Esophagus muscularis mucosa (tissue), 4 donors: ENCODE measurements around the gene CPNE6. TPM values are rescaled to one million over a fixed set of nuclear protein-coding genes. Genes with fewer than 3 reads are reported as not detected.
"Not testable (repeated sequence)": the region's sequence is repeated elsewhere in the genome, so short reads cannot be mapped to it uniquely, and the experiment has no call there.

Experiments used
- DNase-seq: peaks from one replicate; pipeline ENCODE4 v3.0.0-alpha.2; 2017; ENCODE audit errors: extremely low spot score
- H3K27ac ChIP-seq, 4 donors: fragments of 200-600 bp; sonication (generic); replicated peaks in 1 of 4; 1 replicate in 3 of 4; 2 replicates in 1 of 4; pipeline ENCODE4 v1.5.1; 2016 to 2019; ENCODE audit warnings: mild to moderate bottlenecking in 1 of 4
- H3K27me3 ChIP-seq, 4 donors: fragments of 200-600 bp; sonication (generic); one replicate each; pipeline versions ENCODE4 v1.5.1 to v1.6.0; 2016 to 2019
- H3K36me3 ChIP-seq, 4 donors: fragments of 200-600 bp; sonication (generic); one replicate each; pipeline ENCODE4 v1.5.1; 2016 to 2019
- H3K4me1 ChIP-seq, 4 donors: fragments of 200-600 bp; sonication (generic); one replicate each; pipeline ENCODE4 v1.5.1; 2016 to 2019
- H3K4me3 ChIP-seq, 4 donors: fragments of 200-600 bp; sonication (generic); 1 replicate in 2 of 4; 2 replicates in 2 of 4; pipeline ENCODE4 v1.5.1; 2016 to 2019; ENCODE audit warnings: mild to moderate bottlenecking in 4 of 4, moderate library complexity in 1 of 4
- H3K9me3 ChIP-seq, 4 donors: fragments of 200-600 bp; sonication (generic); 1 replicate in 3 of 4; 2 replicates in 1 of 4; pipeline ENCODE4 v1.5.1; 2016 to 2019
- EP300 ChIP-seq: sonication (generic); formaldehyde crosslinking; IDR thresholded peaks from one replicate; pipeline ENCODE4 v1.6.1; 2017; ENCODE audit warnings: antibody characterized with exemption
- POLR2A ChIP-seq: fragments of 450-650 bp; IDR thresholded peaks from one replicate; pipeline ENCODE4 v1.6.1; 2017; ENCODE audit warnings: antibody characterized with exemption, moderate library complexity, mild to moderate bottlenecking, low read depth
- POLR2AphosphoS5 ChIP-seq, 2 donors: sonication (generic); formaldehyde crosslinking; IDR thresholded peaks; one replicate each; pipeline ENCODE4 v1.6.1; 2017; ENCODE audit warnings: antibody characterized with exemption in 2 of 2
- WGBS: methylation state at CpG from one replicate; pipeline ENCODE4 v1.1.5; 2018; 5-methylcytosine and 5-hydroxymethylcytosine counted together
- intact Hi-C: fragments of 100-400 bp; cut with DNase I; formaldehyde crosslinking; loops from one replicate; pipeline ENCODE4 v1.15.1; 2023
- total RNA-seq, 4 donors: library from RNA; depleted of rRNA; stranded (reverse); fragments of >200 nt; gene quantifications; one replicate each; pipeline versions ENCODE4 v1.1.0 to v1.2.1, GENCODE V29; 2016
- TF ChIP-seq, protein P1 (sequence below), 3 experiments: fragments of 200-600 bp in 2 of 3; fragments of 450-650 bp in 1 of 3; sonication (generic) in 2 of 3; IDR thresholded peaks; one replicate each; pipeline ENCODE4 v1.5.1; 2017 to 2019; ENCODE audit warnings: antibody characterized with exemption in 3 of 3, mild to moderate bottlenecking in 2 of 3, moderate library complexity in 1 of 3

CPNE6 gene
- total RNA-seq, 4 donors from 2014 or later, result 0.26 to 0.34 (median 0.33) TPM; not detected in 1

DNA sequence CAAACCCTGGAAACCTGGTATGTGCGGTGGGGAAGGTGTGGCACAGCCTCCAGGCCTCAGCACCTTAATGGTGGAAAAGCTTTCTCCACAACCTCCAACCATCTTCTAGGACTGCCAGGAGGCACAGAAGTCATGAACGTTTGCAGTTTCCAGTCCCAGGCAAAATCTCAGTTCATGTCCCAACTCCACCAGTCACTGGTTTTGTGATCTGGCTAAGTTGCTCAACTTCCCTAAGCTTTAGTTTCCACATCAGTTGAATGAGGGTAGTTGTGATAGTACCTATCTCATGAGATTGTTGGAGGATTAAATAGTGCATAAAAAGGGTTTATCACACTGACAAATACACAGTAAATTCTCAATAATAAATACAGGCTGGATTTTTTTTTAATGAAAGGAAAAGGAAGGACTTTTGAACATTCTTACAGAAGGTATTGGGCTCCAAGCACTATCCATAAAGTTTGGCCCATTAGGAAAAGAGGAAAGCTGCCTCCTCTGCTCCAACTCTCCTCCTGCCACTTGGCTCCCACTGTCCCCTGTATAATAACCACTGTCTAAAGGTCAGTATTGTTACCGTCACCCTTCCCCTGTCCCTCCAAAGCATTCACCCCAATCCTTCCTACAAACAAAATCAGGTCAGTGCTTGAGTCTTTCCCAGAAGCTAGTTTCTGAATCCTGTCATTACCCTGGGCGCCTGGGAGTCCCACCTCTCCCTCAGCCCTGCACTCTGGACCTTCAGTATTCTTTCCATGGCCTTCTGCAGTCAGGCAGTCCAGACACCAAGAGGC, 29.0 kb downstream of the CPNE6 start:
- Histone ChIP-seq H3K4me3 (no peak overlapping the region), H3K9me3 (no peaks in the 10 kb centered on the region), H3K27ac (no peak overlapping the region), H3K27me3 (no peaks in the 10 kb centered on the region), H3K36me3 (peaks cover 5 to 39% (median 24%) of the 10 kb centered on the region in 4 donors), H3K4me1 (peaks cover 3 to 6% (median 5%) of the 10 kb centered on the region in 4 donors)
- DNase-seq, result no peak
- intact Hi-C loops, result no loop called here
- no peak for TF ChIP-seq POLR2A
- 76% methylated on average over 4 of the region's 4 CpGs for WGBS

DNA sequence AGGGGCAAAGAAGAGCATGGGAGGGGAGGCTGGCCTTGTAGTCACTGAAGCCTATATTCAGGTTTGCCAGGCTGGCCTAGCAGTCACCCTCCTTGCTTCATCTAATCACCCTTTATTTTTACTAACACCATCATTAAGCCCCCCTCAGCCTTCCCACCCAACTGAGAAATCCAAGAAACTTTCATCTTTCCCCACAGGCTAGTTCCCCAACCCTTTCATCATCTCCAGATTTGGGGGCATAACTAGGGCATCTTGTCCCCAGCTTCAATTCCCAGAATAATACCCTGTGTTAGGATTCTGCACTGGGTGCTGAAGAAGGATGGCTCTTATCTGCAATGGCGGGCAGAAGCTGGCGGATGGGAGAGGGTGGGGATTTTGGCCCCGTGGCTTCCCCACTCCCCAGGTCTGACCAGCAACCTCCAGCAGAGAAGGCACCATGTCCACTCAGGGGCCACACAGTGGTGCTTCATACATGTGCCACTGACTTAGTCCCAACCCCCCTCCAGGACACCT, 29.7 kb downstream of the CPNE6 start:
- H3K9me3 ChIP-seq, result no peaks in the 10 kb centered on the region
- H3K4me1 ChIP-seq, result no peaks in the 10 kb centered on the region
- no peak for DNase-seq
- H3K27me3 ChIP-seq, result no peaks in the 10 kb centered on the region
- H3K36me3 ChIP-seq, result peaks cover 5 to 39% (median 24%) of the 10 kb centered on the region in 4 donors
- TF ChIP-seq POLR2A, result no peak
- TF ChIP-seq, protein P1, sequence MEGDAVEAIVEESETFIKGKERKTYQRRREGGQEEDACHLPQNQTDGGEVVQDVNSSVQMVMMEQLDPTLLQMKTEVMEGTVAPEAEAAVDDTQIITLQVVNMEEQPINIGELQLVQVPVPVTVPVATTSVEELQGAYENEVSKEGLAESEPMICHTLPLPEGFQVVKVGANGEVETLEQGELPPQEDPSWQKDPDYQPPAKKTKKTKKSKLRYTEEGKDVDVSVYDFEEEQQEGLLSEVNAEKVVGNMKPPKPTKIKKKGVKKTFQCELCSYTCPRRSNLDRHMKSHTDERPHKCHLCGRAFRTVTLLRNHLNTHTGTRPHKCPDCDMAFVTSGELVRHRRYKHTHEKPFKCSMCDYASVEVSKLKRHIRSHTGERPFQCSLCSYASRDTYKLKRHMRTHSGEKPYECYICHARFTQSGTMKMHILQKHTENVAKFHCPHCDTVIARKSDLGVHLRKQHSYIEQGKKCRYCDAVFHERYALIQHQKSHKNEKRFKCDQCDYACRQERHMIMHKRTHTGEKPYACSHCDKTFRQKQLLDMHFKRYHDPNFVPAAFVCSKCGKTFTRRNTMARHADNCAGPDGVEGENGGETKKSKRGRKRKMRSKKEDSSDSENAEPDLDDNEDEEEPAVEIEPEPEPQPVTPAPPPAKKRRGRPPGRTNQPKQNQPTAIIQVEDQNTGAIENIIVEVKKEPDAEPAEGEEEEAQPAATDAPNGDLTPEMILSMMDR (IDR thresholded peaks at IDR 0.05), result no peak
- TF ChIP-seq EP300, result no peak
- no peak for TF ChIP-seq POLR2AphosphoS5 (IDR thresholded peaks at IDR 0.05)
- H3K27ac ChIP-seq, result no peak overlapping the region
- intact Hi-C loops, result no loop called here
- WGBS, result 100% methylated on average over 3 of the region's 3 CpGs
- H3K4me3 ChIP-seq, result no peak overlapping the region

DNA sequence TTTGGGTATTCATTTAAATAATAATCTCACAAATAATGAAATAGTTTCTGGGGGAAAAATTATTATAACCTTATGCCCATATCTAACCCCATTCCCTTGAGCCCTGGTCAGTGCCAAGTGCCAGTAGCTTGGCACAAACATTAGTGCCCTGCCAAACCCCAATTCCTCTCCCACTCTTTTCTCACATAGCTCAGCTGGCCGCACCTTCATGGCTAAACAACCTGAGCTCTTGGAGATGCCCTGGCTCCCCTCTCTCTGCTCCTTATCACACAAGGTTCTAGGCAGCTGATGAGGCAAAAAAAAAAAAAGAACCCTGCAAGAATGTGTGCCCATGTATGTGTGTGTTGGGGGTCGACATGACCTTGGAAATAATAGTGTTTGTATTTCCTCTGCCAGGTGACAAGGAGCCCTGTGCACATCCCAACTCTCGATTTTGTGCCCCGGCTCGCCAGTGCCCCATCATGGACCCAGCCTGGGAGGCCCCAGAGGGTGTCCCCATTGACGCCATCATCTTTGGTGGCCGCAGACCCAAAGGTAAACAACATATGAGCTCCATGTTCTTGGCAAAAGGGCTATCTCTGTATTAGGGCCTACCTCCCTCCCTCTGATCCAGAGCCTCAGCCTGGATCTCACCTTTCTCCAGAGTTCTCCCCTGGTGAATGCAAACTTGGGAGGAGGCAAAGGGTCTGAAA, 31.1 kb downstream of the CPNE6 start:
- 94% methylated on average over 7 of the region's 7 CpGs for WGBS
- H3K27me3 ChIP-seq, result no peaks in the 10 kb centered on the region
- intact Hi-C loops, result no loop called here
- no peak for DNase-seq
- H3K4me3 ChIP-seq, result no peak overlapping the region
- TF ChIP-seq, protein P1 (IDR thresholded peaks at IDR 0.05), result no peak
- TF ChIP-seq POLR2AphosphoS5 (IDR thresholded peaks at IDR 0.05) (no peak), POLR2A (no peak), EP300 (no peak)
- H3K36me3 ChIP-seq, result peaks cover 5 to 39% (median 24%) of the 10 kb centered on the region in 4 donors
- no peaks in the 10 kb centered on the region for H3K9me3 ChIP-seq
- H3K4me1 ChIP-seq, result no peaks in the 10 kb centered on the region
- H3K27ac ChIP-seq, result no peak overlapping the region

DNA sequence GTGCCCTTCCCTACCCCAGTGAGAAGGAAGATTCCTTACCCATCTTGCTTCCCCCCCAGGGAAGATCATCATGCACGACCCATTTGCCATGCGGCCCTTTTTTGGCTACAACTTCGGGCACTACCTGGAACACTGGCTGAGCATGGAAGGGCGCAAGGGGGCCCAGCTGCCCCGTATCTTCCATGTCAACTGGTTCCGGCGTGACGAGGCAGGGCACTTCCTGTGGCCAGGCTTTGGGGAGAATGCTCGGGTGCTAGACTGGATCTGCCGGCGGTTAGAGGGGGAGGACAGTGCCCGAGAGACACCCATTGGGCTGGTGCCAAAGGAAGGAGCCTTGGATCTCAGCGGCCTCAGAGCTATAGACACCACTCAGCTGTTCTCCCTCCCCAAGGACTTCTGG, 32.1 kb downstream of the CPNE6 start:
- intact Hi-C loops, result no loop called here
- Histone ChIP-seq H3K27me3 (no peaks in the 10 kb centered on the region), H3K27ac (no peak overlapping the region), H3K9me3 (no peaks in the 10 kb centered on the region), H3K4me3 (no peak overlapping the region), H3K36me3 (peaks cover 0 to 34% (median 20%) of the 10 kb centered on the region in 4 donors), H3K4me1 (peaks cover 0 to 5% (median 1%) of the 10 kb centered on the region in 4 donors)
- TF ChIP-seq POLR2AphosphoS5 (IDR thresholded peaks at IDR 0.05), result no peak
- no peak for TF ChIP-seq EP300
- TF ChIP-seq, protein P1 (IDR thresholded peaks at IDR 0.05), result no peak
- TF ChIP-seq POLR2A, result no peak
- DNase-seq, result no peak
- WGBS, result 93% methylated on average over 12 of the region's 13 CpGs

DNA sequence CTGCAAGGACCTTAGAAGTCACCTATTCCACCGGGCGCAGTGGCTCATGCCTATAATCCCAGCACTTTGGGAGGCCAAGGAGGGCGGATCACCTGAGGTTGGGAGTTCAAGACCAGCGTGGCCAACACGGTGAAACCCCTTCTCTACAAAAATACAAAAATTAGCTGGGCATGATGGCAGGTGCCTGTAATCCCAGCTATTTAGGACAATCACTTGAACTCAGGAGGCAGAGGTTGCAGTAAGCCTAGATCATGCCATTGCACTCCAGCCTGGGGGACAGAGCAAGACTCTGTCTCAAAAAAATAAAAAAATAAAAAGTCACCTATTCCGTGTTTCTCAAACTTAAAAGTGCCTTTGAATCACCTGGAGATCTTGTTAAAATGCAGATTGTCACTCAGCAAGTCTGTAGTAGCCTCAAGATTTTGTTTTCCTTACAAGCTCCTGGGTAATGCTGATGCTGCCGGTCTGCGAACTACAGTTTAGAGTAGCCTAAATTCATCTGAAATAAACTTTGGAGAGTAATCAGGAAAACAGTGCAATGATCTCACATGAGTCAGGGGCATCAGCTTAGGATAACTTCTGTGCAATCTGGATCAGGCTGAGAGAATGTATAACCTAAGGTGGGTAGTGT, 34.4 kb downstream of the CPNE6 start:
- H3K27ac ChIP-seq, H3K4me3 ChIP-seq, H3K9me3 ChIP-seq, H3K27me3 ChIP-seq, DNase-seq: not testable (repeated sequence)
- intact Hi-C loops, result loop anchor here (5.0 kb wide), 1 partner anchor 57 kb away; the partner anchor contains the start of gene IRF9
- 93% methylated on average over 8 of the region's 8 CpGs for WGBS
- peaks cover 0 to 11% (median 6%) of the 10 kb centered on the region in 4 donors for H3K36me3 ChIP-seq
- H3K4me1 ChIP-seq, result peaks cover 5 to 13% (median 10%) of the 10 kb centered on the region in 4 donors
